GM13976 (cell line): ENCODE data around the gene RRBP1.

Source experiments
- DNase-seq: peaks from one replicate; pipeline ENCODE4 v3.0.0; 2012; ENCODE audit warnings: low spot score
- CTCF ChIP-seq: IDR thresholded peaks from 2 replicates; pipeline ENCODE4 v1.5.1; 2012; ENCODE audit warnings: borderline replicate concordance, mild to moderate bottlenecking; ENCODE audit not compliant: insufficient read depth; ENCODE audit errors: extremely low read depth, missing control alignments, control extremely low read depth
- in situ Hi-C: fragments of 300-500 bp; cut with MboI; formaldehyde crosslinking; loops from one replicate; pipeline ENCODE4 v1.12.0; 2022; ENCODE audit warnings: low sequenced_read_pairs, mixed read lengths, inconsistent platforms; ENCODE audit not compliant: unreplicated experiment

Gene RRBP1

GRCh38 chr20:17624551-17625245, 57.3 kb downstream of the RRBP1 start:
- TF ChIP-seq CTCF: no peak
- DNase-seq: no peak

GRCh38 chr20:17624070-17624469, 58.0 kb downstream of the RRBP1 start:
- DNase-seq: no peak
- TF ChIP-seq CTCF: no peak
- in situ Hi-C loops: no loop called here

More at GRCh38 chr20:17624551-17625245, 57.3 kb downstream of the RRBP1 start:
- in situ Hi-C loops: no loop called here

DNA sequence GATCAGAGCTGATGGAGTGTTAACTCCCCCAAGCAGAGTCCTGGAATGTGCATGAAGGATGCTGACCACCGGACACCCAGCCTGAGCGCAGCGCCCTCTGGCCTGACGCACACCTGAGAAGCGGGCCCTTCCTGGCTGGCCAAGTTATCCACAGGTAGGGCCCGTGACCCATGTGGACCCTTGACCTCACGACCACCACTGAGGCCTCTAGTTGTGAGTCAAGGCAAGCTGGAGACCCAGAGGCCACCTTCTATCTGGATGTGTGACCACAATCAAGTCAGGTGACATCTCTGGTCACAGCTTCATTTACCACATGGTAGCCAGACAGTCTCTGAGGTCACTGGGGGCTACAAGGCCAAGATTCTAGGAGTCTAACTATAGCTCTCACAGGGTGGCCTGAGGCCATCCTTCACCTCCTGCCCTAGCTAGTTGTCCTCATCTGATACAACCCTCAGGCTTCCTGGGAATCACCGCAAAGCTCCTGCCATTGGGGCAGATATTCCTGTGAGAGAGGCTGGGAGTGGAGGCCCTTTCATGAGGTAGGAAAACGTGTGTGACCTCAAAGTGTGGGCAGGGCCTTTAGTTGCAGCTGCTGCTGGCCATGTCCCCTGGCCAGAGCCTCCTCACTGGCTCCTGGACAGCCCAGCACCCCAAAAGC, 59.1 kb downstream of the RRBP1 start:
- in situ Hi-C loops: no loop called here
- DNase-seq: no peak

DNA sequence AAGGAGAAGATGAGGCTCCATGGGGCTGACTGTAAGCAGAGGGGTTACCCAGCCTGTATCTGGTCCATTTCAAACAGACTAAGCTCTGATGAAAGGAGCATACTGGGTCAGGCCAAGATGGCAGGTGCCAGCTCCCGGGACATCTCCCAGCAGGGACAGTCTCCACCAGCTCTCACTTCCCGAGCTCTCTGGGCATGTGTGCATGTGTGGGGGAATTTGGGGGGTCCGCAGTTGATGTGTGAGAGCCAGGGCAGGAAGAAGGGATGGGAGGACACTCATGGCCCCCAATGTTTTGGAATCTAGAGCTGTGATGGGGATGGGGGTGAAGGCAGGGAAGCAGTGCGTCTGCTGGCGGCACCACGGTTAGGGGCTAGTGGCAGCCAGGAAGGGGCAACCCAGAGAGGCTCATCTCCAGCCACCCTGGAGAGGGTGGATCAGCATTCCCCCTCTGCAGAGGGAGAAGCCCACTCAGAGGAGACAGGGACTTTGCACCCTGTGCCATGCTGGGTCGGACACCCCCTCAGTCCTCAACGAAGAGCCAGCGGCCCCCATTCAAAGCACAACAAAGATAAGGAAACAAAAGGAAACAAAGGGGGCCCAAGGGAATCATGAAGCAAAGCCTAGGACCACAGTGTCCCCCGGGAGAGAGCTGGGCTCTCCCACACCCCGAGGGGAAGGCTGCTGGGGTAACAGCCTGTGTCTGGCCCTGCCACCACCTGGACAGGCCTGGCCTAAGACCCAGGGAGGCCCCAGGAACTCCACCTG, 59.8 kb downstream of the RRBP1 start:
- in situ Hi-C loops: no loop called here
- peak; percentile 11 for DNase-seq
- TF ChIP-seq CTCF: no peak

More for the DNA sequence above, 59.1 kb downstream of the RRBP1 start:
- no peak for TF ChIP-seq CTCF

DNA sequence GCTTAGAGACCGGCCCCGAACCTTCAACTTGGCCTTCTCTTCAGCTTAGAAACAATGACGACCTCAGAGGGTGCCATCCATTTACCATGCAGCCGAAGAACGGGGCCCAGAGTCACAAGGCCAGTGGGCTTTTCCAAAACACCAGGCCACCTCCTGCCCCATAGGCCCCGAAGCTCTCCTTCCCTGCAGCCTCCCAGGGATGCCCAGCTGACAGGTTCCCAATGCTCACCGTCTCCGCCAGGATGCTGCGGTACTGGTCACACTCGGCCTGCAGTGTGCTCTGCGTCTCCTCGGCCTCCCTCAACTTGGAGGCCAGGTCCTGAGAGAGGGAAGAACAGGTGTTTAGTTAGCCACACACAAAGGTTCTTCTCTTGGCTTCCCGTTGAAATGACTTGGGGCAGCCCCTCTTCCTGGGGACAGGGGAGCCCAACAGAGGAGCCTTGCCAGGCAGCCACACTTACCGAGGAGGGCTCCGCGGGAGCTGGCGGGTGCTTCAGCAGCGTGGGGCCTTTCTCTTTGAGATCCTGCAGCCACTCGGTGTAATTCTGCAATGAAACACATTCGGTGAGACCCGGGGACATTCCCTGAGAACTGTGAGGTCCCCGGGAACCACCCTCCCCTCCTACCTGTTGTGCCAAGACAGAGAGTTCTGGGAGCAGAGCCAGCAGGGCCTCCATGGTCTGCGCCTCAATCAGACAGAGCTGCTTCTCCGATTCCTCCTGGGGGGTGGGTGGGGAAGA, 60.6 kb downstream of the RRBP1 start:
- DNase-seq: peak; percentile 19
- in situ Hi-C loops: no loop called here
- TF ChIP-seq CTCF: no peak

GRCh38 chr20:17620371-17621228, 61.4 kb downstream of the RRBP1 start:
- DNase-seq: peak; percentile 25
- in situ Hi-C loops: no loop called here
- no peak for TF ChIP-seq CTCF
